GM18517 (cell line): Measurements from ENCODE around the gene USF2.
"Not testable (repeated sequence)": the region's sequence is repeated elsewhere in the genome, so short reads cannot be mapped to it uniquely, and the experiment has no call there.

ENCODE experiments used
- ATAC-seq: cut with Tn5 transposase; IDR thresholded peaks from one replicate; pipeline ENCODE4 v1.9.1; 2021; ENCODE audit warnings: mild to moderate bottlenecking, moderate library complexity; ENCODE audit not compliant: unreplicated experiment

The USF2 gene

GRCh38 chr19:35268536-35269437 is at the start of gene USF2:
Gene USF2 (plus strand): TSS chr19:35268962. CDS start chr19:35269102, 140 bp downstream.
- peak; percentile 3 for ATAC-seq

GRCh38 chr19:35219008-35219407 is 49.8 kb upstream of the USF2 start:
- no peak for ATAC-seq

GRCh38 chr19:35220315-35220921 is 48.3 kb upstream of the USF2 start:
- no peak for ATAC-seq

DNA sequence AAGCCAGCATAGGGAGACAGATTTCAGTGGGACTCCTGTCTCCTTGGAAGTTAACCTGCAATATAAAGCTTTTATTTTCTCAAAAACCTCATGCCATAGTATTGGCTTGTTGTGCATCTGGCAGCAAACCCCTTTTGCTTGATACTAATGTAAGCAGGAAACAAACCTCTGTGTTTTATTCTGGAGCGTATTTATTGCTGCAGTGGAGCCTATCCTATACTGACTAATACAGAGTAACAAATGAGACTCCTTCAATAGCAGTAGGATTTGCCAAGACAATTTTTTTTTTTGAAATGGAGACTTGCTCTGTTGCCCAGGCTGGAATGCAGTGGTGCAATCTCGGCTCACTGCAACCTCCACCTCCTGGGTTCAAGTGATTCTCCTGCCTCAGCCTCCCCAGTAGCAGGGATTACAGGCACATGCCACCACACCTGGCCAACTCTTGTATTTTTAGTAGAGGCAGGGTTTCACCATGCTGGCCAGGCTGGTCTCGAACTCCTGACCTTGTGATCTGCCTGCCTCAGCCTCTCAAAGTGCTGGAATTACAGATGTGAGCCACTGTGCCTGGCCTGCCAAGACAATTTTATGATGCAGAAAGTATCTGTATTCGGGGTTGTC is 47.7 kb upstream of the USF2 start:
- not testable (repeated sequence) for ATAC-seq

- ATAC-seq: no peak
Measured at GRCh38 chr19:35222373-35223015, 46.3 kb upstream of the USF2 start.

- no peak for ATAC-seq
Measured at GRCh38 chr19:35223084-35223790, 45.5 kb upstream of the USF2 start.

GRCh38 chr19:35223862-35224505 is 44.8 kb upstream of the USF2 start:
- ATAC-seq: no peak

DNA sequence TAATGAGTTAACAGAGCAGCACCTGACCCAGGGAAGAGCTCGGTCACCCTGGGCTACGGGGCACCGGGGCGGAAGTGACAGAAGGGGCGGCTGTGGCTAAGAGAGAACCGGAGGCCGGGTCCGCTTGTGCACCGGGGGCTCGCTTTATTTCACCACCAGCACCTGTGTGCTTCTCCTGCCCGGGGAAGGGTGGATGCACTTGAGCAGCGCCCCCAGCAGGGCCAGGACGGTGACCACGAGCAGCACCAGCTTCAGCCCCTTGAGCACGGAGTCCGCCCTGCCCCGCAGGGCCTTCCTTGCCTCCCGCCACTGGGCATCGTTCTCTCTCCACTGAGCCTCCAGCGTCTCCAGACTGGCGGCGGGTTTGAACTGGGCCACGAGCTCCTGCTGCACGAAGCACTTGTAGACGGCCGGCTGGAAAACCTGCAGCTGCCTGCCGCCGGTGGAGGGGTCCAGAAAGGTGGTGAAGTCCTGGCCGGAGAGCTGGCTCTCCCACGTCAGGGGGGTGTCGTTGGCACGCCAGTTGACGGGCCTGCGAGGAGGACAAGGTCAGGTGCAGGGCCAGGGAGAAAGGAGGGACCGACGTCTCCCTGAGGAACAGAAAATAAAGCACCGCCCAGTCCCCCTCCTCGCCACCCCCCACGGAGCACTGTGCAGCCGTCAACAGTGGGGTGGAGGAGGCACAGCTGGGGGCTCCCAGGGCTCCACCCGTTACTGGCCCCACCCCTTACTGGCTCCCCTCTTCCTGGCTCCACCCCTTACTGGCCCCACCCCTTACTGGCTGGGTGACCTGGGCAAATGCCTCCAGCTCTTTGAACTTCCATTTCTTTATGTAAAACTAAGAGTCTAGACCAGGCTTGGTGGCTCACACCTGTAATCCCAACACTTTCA is 43.8 kb upstream of the USF2 start:
- ATAC-seq: no peak

- ATAC-seq: no peak
Measured at GRCh38 chr19:35225951-35226350, 42.8 kb upstream of the USF2 start.

GRCh38 chr19:35226748-35227147 is 42.0 kb upstream of the USF2 start:
- no peak for ATAC-seq

- ATAC-seq: no peak
Measured at GRCh38 chr19:35228177-35228930, 40.4 kb upstream of the USF2 start, which contains the start of gene FAM187B. Gene FAM187B (minus strand): TSS chr19:35228739. CDS start chr19:35228680, 59 bp downstream.

DNA sequence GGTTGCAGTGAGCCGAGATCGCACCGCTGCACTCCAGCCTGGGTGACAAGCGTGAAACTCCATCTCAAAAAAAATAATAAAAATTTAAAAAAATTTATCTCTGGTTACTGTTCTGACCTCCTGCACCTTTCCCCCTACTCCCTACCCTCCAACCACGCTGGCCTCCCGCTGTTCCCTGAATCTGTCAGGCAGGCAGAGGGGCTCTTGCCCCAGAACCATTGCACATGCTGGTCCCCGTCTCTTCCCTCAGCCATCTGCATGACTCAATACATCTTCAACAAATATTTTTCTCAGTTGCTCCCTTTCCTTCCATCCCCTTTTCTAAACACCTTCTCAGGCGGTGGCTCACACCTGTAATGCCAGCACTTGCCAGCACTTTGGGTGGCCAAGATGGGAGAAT is 39.2 kb upstream of the USF2 start:
- no peak for ATAC-seq

DNA sequence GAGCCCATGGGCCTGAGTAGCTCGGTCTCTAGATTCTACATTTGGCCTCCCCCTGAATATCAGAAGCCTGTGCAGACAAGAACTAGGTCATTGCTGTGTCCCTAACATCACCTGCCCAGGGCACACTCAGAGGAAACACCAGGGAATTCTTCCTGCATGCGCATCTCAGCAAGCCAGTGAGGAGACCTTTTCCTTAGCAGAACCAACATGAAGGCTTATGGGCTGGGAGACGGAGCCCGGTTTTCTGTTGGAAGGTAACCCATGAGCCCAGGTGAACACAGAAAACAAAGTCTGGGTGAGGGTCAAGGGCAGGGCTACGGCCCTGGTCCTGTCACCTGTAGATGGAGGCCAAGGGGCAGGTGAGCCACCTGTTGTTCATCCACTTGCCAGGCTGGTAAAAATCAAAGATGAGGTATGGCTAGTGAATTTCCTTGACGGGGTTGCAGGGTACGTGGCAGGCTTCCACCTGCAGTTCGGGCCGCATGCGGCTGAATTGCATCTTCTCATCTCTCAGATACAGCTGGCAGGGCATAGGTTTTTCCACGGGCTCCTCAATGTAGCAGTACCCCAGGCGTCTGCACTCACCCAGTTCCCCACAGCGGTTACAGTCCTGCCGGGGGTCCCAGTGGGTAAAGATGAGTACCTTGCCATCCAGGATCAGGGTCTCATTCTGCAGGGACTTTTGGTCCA is 36.7 kb upstream of the USF2 start:
- no peak for ATAC-seq

- ATAC-seq: no peak
Measured at GRCh38 chr19:35232912-35233311, 35.9 kb upstream of the USF2 start.

- ATAC-seq: no peak
Measured at GRCh38 chr19:35236638-35237400, 31.9 kb upstream of the USF2 start.

GRCh38 chr19:35239597-35239996 is 29.2 kb upstream of the USF2 start:
- not testable (repeated sequence) for ATAC-seq

GRCh38 chr19:35240327-35240726 is 28.4 kb upstream of the USF2 start:
- ATAC-seq: no peak
